NCI-H1105 (cell line): ENCODE results near the gene KCTD20.
"Not testable (repeated sequence)": the region's sequence is repeated elsewhere in the genome, so short reads cannot be mapped to it uniquely, and the experiment has no call there.

Experiments used
- DNase-seq: peaks from one replicate; lab custom pipeline; 2025; lab: John Stamatoyannopoulos, UW

KCTD20 gene

GRCh38 chr6:36444470-36444869, 1.7 kb downstream of the KCTD20 start:
- DNase-seq, result no peak

- DNase-seq, result no peak
Observed at GRCh38 chr6:36445621-36446020, 2.8 kb downstream of the KCTD20 start.

- not testable (repeated sequence) for DNase-seq
Observed at GRCh38 chr6:36449173-36449572, 6.4 kb downstream of the KCTD20 start.

GRCh38 chr6:36452897-36453296, 10.1 kb downstream of the KCTD20 start:
- not testable (repeated sequence) for DNase-seq

- no peak for DNase-seq
Observed at GRCh38 chr6:36455486-36456027, 12.8 kb downstream of the KCTD20 start.

- no peak for DNase-seq
Observed at GRCh38 chr6:36459501-36459900, 16.7 kb downstream of the KCTD20 start.

DNA sequence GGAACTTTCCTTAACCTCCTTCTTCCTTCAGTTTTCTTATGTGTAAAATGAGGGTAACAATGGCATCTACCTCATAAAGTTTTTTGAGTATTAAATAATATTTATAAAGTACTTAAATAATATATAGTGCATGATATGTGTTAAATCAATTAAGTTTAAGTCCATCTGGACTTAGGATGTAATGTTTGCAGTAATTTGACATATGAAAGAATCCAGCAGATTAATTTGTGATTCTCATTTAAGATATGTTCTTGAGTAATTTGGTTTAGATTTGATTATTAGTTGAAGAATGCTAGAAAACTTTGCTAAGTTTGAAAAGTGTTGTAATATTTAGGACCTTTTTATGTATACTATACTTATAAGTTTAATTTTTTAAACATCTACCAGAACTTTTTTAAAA, 18.1 kb downstream of the KCTD20 start:
- no peak for DNase-seq

- DNase-seq, result no peak
Observed at GRCh38 chr6:36461646-36462045, 18.8 kb downstream of the KCTD20 start.

GRCh38 chr6:36463676-36464075, 20.9 kb downstream of the KCTD20 start:
- DNase-seq, result no peak

GRCh38 chr6:36464233-36464632, 21.4 kb downstream of the KCTD20 start:
- no peak for DNase-seq

- DNase-seq, result no peak
Observed at GRCh38 chr6:36467625-36468024, 24.8 kb downstream of the KCTD20 start.

DNA sequence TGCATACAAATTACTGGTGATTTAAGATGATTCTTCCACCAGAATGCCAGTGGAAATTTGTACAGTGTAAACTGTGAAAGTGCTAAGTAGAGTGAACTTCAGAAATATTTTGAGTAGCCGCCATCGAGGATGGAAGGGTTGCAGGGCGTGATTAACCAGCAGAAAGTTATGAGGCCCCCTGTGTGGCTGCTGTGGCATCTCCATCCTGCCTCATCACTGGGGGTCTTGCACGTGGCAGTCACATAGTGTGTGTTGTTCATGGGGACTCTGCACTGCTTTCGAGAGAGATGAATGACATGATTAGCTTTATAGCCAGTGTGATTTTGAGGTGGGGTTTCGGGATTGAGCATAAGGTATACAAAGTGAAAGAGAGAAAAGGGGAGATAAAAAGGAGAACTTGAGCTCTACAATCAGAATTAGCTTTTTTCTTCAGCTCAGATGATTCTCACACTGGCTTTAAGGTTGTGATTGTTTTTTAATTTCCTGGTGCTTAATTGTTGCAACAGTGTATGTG, 26.4 kb downstream of the KCTD20 start:
- no peak for DNase-seq

DNA sequence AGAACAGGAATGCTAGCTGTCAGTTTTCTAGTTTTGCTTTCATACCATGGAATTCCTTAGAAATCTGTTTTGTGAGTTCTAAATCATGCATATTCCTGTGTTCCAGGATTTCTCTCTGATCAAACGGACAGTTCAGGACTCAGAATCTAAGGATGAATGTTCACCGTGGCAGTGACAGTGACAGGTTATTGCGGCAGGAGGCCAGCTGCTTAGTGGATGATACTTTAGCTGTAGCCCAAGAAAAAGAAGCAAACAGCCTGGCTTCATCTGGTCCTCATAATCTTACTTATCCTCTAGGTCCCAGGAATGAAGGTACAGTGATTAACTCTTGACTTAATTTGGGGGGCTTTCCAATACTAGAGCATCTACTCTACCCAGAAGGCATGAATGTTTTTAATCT, 27.1 kb downstream of the KCTD20 start:
- DNase-seq, result no peak

GRCh38 chr6:36478051-36478526, 35.3 kb downstream of the KCTD20 start:
- no peak for DNase-seq

GRCh38 chr6:36479256-36479655, 36.5 kb downstream of the KCTD20 start:
- DNase-seq, result no peak

DNA sequence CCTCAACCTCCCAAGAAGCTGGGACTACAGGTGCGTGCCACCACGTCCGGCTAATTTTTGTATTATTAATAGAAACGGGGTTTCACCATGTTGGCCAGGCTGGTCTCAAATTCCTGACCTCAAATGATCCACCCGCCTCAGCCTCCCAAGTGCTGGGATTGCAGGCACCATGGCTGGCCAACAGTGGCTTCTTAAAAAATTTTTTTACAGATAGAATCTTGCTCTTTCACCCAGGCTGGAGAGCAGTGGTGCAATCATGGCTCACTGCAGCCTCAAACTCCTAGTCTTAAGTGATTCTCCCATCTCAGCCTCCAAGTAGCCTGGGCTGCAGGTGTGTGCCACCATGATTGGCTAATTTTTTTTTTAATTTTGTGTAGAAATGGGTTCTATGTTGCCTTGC, 40.5 kb downstream of the KCTD20 start:
- not testable (repeated sequence) for DNase-seq

DNA sequence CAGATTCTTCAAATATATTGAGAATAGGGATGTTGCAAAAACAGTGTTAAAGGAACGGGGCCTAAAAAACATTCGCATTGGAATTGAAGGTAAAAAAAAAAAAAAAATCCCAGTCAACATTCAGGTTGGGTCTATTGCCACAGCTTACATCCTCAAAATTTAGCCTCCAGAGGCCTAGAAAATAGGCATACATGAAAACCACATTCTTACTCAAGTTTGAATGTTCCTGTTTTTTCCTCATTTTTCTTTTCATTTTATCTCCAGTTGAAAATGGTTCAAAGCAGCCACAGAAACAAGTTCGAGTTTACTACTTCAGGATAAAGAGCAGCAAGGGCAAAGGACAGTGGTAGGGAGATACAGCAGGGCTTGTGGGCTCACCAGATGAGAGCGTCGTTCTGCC, 41.9 kb downstream of the KCTD20 start:
- DNase-seq, result no peak

- DNase-seq, result no peak
Observed at GRCh38 chr6:36487698-36488097, 44.9 kb downstream of the KCTD20 start.

DNA sequence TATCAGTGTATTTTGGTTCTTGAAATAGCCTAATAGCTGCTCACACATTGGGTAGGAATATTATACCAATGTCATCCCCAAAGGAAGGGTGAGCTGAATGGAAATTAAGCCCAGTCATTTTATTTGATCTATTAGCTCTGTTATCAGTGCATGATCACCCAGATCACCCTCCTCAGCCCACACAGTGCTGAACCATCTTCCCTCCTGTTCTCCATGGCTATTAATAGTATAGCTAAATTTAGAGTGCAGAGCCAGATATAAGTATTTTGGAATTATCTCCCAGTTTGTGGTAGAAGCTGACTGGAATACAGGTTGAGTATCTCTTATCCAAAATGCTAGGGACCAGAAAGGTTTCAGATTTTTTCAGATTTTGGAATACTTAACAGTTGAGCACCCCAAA, 45.4 kb downstream of the KCTD20 start:
- no peak for DNase-seq

GRCh38 chr6:36489426-36489825, 46.6 kb downstream of the KCTD20 start:
- no peak for DNase-seq

GRCh38 chr6:36491378-36491965, 48.7 kb downstream of the KCTD20 start:
- no peak for DNase-seq

DNA sequence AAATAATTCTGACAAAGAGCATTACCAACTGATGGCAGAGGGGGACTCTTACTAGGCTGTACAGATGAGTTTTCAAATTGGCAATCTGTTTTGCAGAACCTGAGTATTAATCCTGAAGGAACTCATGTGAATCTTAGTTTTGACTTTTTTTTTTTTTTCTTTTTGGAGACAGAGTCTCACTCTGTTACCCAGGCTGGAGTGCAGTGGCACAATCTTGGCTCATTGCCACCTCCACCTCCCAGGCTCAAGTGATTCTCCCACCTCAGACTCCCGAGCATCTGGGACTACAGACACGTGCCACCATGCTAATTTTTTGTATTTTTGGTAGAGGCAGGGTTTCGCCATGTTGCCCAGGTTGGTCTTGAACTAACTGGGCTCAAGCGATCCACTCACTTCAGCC, 49.3 kb downstream of the KCTD20 start:
- DNase-seq, result peak; percentile 45

- no peak for DNase-seq
Observed at GRCh38 chr6:36492621-36493020, 49.8 kb downstream of the KCTD20 start.

- no peak for DNase-seq
Observed at GRCh38 chr6:36493319-36493718, 50.5 kb downstream of the KCTD20 start.
